HCT116 (cell line): ENCODE measurements around the gene TGM6. TPM values are rescaled to one million over a fixed set of nuclear protein-coding genes. Genes with fewer than 3 reads are reported as not detected.

Experiments
- ATAC-seq: fragments of 200-7000 bp; cut with Tn5 transposase; 2 replicates; pipeline ENCODE4 v1.9.1; 2020; ENCODE audit warnings: mild to moderate bottlenecking, moderate library complexity
- BruUV-seq: library from RNA; stranded (reverse); fragments of 400-500 nt; replicated peaks from 2 replicates; lab custom pipeline; 2021; lab: Mats Ljungman, UMichigan
- CTCF ChIA-PET: fragments of 300-600 bp; sonication (Branson Sonifier 250); formaldehyde crosslinking; loops from one replicate; lab custom pipeline; 2021; ENCODE audit warnings: antibody characterized with exemption; lab: Charles Lee
- POLR2A ChIA-PET: fragments of 300-600, 350-600 bp; sonication (Branson Sonifier 250); formaldehyde crosslinking; loops from one replicate; lab custom pipeline; 2021; ENCODE audit warnings: antibody characterized with exemption; lab: Charles Lee
- RAD21 ChIA-PET, 2 experiments: fragments of 300-600 bp; sonication (Branson Sonifier 250); formaldehyde crosslinking; loops; one replicate each; lab custom pipeline; 2023; ENCODE audit warnings: low total read pairs in 2 of 2; ENCODE audit not compliant: uncharacterized antibody in 2 of 2, unreplicated experiment in 2 of 2, low non-redundant PET in 1 of 2; lab: Charles Lee
- DNase-seq: peaks from one replicate; pipeline ENCODE4 v3.0.0-alpha.2; 2010; ENCODE audit warnings: low read depth, low spot score
- H2AFZ ChIP-seq: fragments of 200-600 bp; shearing (Covaris generic), sonication (generic); 2 replicates; pipeline ENCODE4 v1.6.1; 2017; ENCODE audit warnings: low read depth, mixed run types, mixed read lengths, antibody characterized with exemption, low read length; ENCODE audit not compliant: poor library complexity, severe bottlenecking
- H3K27ac ChIP-seq: 2 replicates; pipeline ENCODE4 v1.5.1; 2012; ENCODE audit warnings: low read depth, low read length
- H3K27me3 ChIP-seq: fragments of 200-600 bp; sonication (generic); 2 replicates; pipeline ENCODE4 v1.6.1; 2016; ENCODE audit warnings: mixed run types, low read length, mixed read lengths; ENCODE audit not compliant: insufficient read depth
- H3K36me3 ChIP-seq, 2 experiments: fragments of 200-500 bp in 1 of 2; fragments of 200-600 bp in 1 of 2; sonication (Bioruptor generic) in 1 of 2; sonication (generic) in 1 of 2; 2 replicates each; pipeline versions ENCODE4 v1.5.1 to v1.6.1; 2014 to 2016; ENCODE audit warnings: low read length in 2 of 2, inconsistent platforms in 1 of 2, mixed read lengths in 1 of 2, mixed run types in 1 of 2; ENCODE audit not compliant: insufficient read depth in 2 of 2, control insufficient read depth in 1 of 2
- H3K4me1 ChIP-seq, 2 experiments: fragments of 200-600 bp in 1 of 2; sonication (generic) in 1 of 2; 2 replicates each; pipeline versions ENCODE4 v1.5.1 to v1.6.1; 2012 to 2017; ENCODE audit warnings: low read length in 2 of 2, inconsistent platforms in 1 of 2, mild to moderate bottlenecking in 1 of 2, mixed read lengths in 1 of 2, mixed run types in 1 of 2, moderate library complexity in 1 of 2; ENCODE audit not compliant: insufficient read depth in 2 of 2, control insufficient read depth in 1 of 2
- H3K4me2 ChIP-seq: fragments of 200-600 bp; sonication (generic); 2 replicates; pipeline ENCODE4 v1.6.1; 2017; ENCODE audit warnings: mixed run types, low read length, mixed read lengths
- H3K4me3 ChIP-seq, 2 experiments: fragments of 200-600 bp in 1 of 2; sonication (generic) in 1 of 2; replicated peaks in 1 of 2; 2 replicates each; pipeline ENCODE4 v1.5.1; 2011 to 2016; ENCODE audit warnings: low read length in 2 of 2, control low read depth in 1 of 2, low read depth in 1 of 2, mild to moderate bottlenecking in 1 of 2, mixed read lengths in 1 of 2, mixed run types in 1 of 2
- H3K79me2 ChIP-seq: fragments of 200-600 bp; sonication (generic); 2 replicates; pipeline ENCODE4 v1.6.1; 2017; ENCODE audit warnings: mild to moderate bottlenecking, mixed run types, low read length, moderate library complexity, mixed read lengths; ENCODE audit not compliant: insufficient read depth
- H3K9ac ChIP-seq: fragments of 200-600 bp; sonication (generic); 2 replicates; pipeline ENCODE4 v1.6.1; 2016; ENCODE audit warnings: low read length, mixed read lengths
- H3K9me2 ChIP-seq: fragments of 200-600 bp; sonication (generic), shearing (Covaris generic); 2 replicates; pipeline ENCODE4 v1.6.1; 2017; ENCODE audit warnings: mixed run types, mild to moderate bottlenecking, moderate library complexity; ENCODE audit not compliant: insufficient read depth
- H3K9me3 ChIP-seq, 2 experiments: fragments of 200-500 bp in 1 of 2; fragments of 200-600 bp in 1 of 2; sonication (Bioruptor generic) in 1 of 2; sonication (generic) in 1 of 2; 2 replicates each; pipeline ENCODE4 v1.6.1; 2014 to 2017; ENCODE audit warnings: low read length in 2 of 2, mixed read lengths in 2 of 2, inconsistent platforms in 1 of 2, low read depth in 1 of 2, mild to moderate bottlenecking in 1 of 2, mixed run types in 1 of 2, moderate library complexity in 1 of 2; ENCODE audit not compliant: control insufficient read depth in 1 of 2, insufficient read depth in 1 of 2
- H4K20me1 ChIP-seq: fragments of 200-600 bp; sonication (generic), shearing (Covaris generic); 2 replicates; pipeline ENCODE4 v1.6.1; 2017; ENCODE audit warnings: mixed run types, mild to moderate bottlenecking, moderate library complexity; ENCODE audit not compliant: insufficient read depth
- POLR2AphosphoS5 ChIP-seq: IDR thresholded peaks from 2 replicates; pipeline ENCODE4 v1.6.1; 2011; ENCODE audit warnings: mild to moderate bottlenecking, low read depth, low read length, moderate library complexity
- RAD21 ChIP-seq: IDR thresholded peaks from 2 replicates; pipeline ENCODE4 v1.6.1; 2012; ENCODE audit warnings: low read depth, mild to moderate bottlenecking
- ZFX ChIP-seq: fragments of 450-650 bp; IDR thresholded peaks from 2 replicates; pipeline ENCODE4 v1.6.1; 2017
- intact Hi-C: fragments of 100-400 bp; cut with micrococcal nuclease; formaldehyde crosslinking; loops from 2 replicates; pipeline ENCODE4 v1.10.0; 2022
- total RNA-seq: library from RNA; stranded (reverse); gene quantifications from one replicate; pipeline ENCODE4 v1.2.1, GENCODE V29; 2021; ENCODE audit not compliant: unreplicated experiment
- TF ChIP-seq, protein P1 (sequence below), 3 experiments: fragments of 200-600 bp in 1 of 3; sonication (generic) in 1 of 3; IDR thresholded peaks in 2 of 3; conservative IDR thresholded peaks in 1 of 3; 2 replicates each; pipeline ENCODE4 v1.5.1; 2012 to 2017; ENCODE audit warnings: low read depth in 2 of 3, low read length in 2 of 3, antibody characterized with exemption in 1 of 3, borderline replicate concordance in 1 of 3, control low read depth in 1 of 3, mild to moderate bottlenecking in 1 of 3, mixed read lengths in 1 of 3, mixed run types in 1 of 3, moderate library complexity in 1 of 3; ENCODE audit not compliant: insufficient read depth in 1 of 3
- TF ChIP-seq, protein P2 (sequence below): IDR thresholded peaks from 2 replicates; pipeline ENCODE4 v1.6.1; 2012
- TF ChIP-seq, protein P3 (sequence below): IDR thresholded peaks from 2 replicates; pipeline ENCODE4 v1.6.1; 2012; ENCODE audit warnings: low read depth
- TF ChIP-seq, protein P4 (sequence below): IDR thresholded peaks from 2 replicates; pipeline ENCODE4 v1.6.1; 2011; ENCODE audit warnings: mild to moderate bottlenecking, low read length, moderate library complexity; ENCODE audit not compliant: insufficient replicate concordance; ENCODE audit errors: extremely low read depth

TGM6 gene
- total RNA-seq, 1 experiment from 2014 or later = not detected

DNA sequence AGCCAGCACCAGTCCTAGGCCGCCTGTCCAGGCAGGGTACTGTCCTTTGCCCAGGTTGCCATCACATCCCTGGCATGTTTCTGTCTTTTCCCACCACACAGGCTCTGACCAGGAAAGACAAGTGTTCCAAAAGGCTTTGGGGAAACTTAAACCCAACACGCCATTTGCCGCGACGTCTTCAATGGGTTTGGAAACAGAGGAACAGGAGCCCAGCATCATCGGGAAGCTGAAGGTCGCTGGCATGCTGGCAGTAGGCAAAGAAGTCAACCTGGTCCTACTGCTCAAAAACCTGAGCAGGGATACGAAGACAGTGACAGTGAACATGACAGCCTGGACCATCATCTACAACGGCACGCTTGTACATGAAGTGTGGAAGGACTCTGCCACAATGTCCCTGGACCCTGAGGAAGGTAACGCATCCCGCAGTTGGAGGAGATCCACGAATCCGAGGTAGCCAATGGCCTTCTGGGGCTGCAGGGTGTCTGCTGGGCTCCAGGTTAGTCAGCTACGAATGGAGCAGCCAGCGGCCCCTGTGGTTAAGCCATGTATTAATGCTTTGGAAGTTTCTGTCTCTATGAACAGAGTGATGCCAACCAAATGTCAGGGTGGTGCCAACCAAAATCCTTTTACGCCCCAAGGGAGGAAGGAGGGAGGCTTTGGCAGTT lies 48.7 kb upstream of the TGM6 start:
- ChIA-PET POLR2A (no interaction called here), RAD21 (no interaction called here), CTCF (no interaction called here)
- no peak overlapping the region for H3K27ac ChIP-seq
- H3K79me2 ChIP-seq = no peaks in the 10 kb centered on the region
- intact Hi-C loops = no loop called here
- no peaks in the 10 kb centered on the region for H4K20me1 ChIP-seq
- TF ChIP-seq RAD21 (no peak), ZFX (no peak), POLR2AphosphoS5 (no peak)
- TF ChIP-seq, protein P1, sequence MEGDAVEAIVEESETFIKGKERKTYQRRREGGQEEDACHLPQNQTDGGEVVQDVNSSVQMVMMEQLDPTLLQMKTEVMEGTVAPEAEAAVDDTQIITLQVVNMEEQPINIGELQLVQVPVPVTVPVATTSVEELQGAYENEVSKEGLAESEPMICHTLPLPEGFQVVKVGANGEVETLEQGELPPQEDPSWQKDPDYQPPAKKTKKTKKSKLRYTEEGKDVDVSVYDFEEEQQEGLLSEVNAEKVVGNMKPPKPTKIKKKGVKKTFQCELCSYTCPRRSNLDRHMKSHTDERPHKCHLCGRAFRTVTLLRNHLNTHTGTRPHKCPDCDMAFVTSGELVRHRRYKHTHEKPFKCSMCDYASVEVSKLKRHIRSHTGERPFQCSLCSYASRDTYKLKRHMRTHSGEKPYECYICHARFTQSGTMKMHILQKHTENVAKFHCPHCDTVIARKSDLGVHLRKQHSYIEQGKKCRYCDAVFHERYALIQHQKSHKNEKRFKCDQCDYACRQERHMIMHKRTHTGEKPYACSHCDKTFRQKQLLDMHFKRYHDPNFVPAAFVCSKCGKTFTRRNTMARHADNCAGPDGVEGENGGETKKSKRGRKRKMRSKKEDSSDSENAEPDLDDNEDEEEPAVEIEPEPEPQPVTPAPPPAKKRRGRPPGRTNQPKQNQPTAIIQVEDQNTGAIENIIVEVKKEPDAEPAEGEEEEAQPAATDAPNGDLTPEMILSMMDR (IDR thresholded peaks at IDR 0.05 in 2 of 3, conservative IDR thresholded peaks at IDR 0.05 in 1 of 3; ENCODE audit: borderline replicate concordance in 1 of 3, insufficient read depth in 1 of 3, low read depth in 2 of 3, low read length in 2 of 3) = no peak
- TF ChIP-seq, protein P2, sequence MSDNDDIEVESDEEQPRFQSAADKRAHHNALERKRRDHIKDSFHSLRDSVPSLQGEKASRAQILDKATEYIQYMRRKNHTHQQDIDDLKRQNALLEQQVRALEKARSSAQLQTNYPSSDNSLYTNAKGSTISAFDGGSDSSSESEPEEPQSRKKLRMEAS = no peak
- TF ChIP-seq, protein P3, sequence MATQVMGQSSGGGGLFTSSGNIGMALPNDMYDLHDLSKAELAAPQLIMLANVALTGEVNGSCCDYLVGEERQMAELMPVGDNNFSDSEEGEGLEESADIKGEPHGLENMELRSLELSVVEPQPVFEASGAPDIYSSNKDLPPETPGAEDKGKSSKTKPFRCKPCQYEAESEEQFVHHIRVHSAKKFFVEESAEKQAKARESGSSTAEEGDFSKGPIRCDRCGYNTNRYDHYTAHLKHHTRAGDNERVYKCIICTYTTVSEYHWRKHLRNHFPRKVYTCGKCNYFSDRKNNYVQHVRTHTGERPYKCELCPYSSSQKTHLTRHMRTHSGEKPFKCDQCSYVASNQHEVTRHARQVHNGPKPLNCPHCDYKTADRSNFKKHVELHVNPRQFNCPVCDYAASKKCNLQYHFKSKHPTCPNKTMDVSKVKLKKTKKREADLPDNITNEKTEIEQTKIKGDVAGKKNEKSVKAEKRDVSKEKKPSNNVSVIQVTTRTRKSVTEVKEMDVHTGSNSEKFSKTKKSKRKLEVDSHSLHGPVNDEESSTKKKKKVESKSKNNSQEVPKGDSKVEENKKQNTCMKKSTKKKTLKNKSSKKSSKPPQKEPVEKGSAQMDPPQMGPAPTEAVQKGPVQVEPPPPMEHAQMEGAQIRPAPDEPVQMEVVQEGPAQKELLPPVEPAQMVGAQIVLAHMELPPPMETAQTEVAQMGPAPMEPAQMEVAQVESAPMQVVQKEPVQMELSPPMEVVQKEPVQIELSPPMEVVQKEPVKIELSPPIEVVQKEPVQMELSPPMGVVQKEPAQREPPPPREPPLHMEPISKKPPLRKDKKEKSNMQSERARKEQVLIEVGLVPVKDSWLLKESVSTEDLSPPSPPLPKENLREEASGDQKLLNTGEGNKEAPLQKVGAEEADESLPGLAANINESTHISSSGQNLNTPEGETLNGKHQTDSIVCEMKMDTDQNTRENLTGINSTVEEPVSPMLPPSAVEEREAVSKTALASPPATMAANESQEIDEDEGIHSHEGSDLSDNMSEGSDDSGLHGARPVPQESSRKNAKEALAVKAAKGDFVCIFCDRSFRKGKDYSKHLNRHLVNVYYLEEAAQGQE = no peak
- TF ChIP-seq, protein P4, sequence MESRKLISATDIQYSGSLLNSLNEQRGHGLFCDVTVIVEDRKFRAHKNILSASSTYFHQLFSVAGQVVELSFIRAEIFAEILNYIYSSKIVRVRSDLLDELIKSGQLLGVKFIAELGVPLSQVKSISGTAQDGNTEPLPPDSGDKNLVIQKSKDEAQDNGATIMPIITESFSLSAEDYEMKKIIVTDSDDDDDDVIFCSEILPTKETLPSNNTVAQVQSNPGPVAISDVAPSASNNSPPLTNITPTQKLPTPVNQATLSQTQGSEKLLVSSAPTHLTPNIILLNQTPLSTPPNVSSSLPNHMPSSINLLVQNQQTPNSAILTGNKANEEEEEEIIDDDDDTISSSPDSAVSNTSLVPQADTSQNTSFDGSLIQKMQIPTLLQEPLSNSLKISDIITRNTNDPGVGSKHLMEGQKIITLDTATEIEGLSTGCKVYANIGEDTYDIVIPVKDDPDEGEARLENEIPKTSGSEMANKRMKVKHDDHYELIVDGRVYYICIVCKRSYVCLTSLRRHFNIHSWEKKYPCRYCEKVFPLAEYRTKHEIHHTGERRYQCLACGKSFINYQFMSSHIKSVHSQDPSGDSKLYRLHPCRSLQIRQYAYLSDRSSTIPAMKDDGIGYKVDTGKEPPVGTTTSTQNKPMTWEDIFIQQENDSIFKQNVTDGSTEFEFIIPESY = no peak
- no peak overlapping the region for H3K9ac ChIP-seq
- no peaks in the 10 kb centered on the region for H3K9me3 ChIP-seq
- no peak overlapping the region for H3K4me2 ChIP-seq
- no peaks in the 10 kb centered on the region for H3K36me3 ChIP-seq
- H3K27me3 ChIP-seq = peaks cover 6% of the 10 kb centered on the region; the same call in 1 of the 2 replicates
- BruUV-seq = no TSS peak
- ATAC-seq (no peak), DNase-seq (no peak)
- no peaks in the 10 kb centered on the region for H3K4me1 ChIP-seq
- H3K4me3 ChIP-seq = no peak overlapping the region
- no peaks in the 10 kb centered on the region for H3K9me2 ChIP-seq
- no peak overlapping the region for H2AFZ ChIP-seq
